PC-3 (cell line): ENCODE data around the gene ADRA2A. TPM values are rescaled to one million over a fixed set of nuclear protein-coding genes. Genes with fewer than 3 reads are reported as not detected.

Experiments used
- ATAC-seq: fragments of 200-7000 bp; cut with Tn5 transposase; 2 replicates; pipeline ENCODE4 v1.9.1; 2020; ENCODE audit warnings: mild to moderate bottlenecking, moderate library complexity
- BruUV-seq: library from RNA; stranded (reverse); fragments of 400-500 nt; replicated peaks from 2 replicates; lab custom pipeline; 2021; lab: Mats Ljungman, UMichigan
- CTCF ChIA-PET: fragments of 300-600 bp; sonication (Branson Sonifier 250); formaldehyde crosslinking; loops from one replicate; lab custom pipeline; 2022; ENCODE audit warnings: antibody characterized with exemption; lab: Charles Lee
- POLR2A ChIA-PET: fragments of 300-600 bp; sonication (Branson Sonifier 250); formaldehyde crosslinking; loops from one replicate; lab custom pipeline; 2022; ENCODE audit warnings: antibody characterized with exemption; ENCODE audit not compliant: unreplicated experiment; lab: Charles Lee
- DNase-seq: peaks from one replicate; pipeline ENCODE4 v3.0.0-alpha.2; 2015
- H2AFZ ChIP-seq: fragments of 300-600 bp; sonication (generic); 2 replicates; pipeline ENCODE4 v1.6.0; 2016; ENCODE audit warnings: antibody characterized with exemption, low read length
- H3F3A ChIP-seq: fragments of 300-600 bp; sonication (generic); one replicate; pipeline ENCODE4 v1.6.0; 2017; ENCODE audit warnings: antibody characterized with exemption, low read length, control low read depth, mild to moderate bottlenecking; ENCODE audit not compliant: unreplicated experiment
- H3K27ac ChIP-seq: fragments of 300-600 bp; sonication (generic); 2 replicates; pipeline ENCODE4 v1.5.1; 2016; ENCODE audit warnings: mild to moderate bottlenecking, low read length
- H3K27me3 ChIP-seq: fragments of 300-600 bp; sonication (generic); 2 replicates; pipeline ENCODE4 v1.6.1; 2016; ENCODE audit warnings: low read length, mixed read lengths
- H3K36me3 ChIP-seq: fragments of 300-600 bp; sonication (generic); 2 replicates; pipeline ENCODE4 v1.6.1; 2016; ENCODE audit warnings: low read depth, mixed run types, low read length, mixed read lengths
- H3K4me1 ChIP-seq: fragments of 300-600 bp; sonication (generic); 2 replicates; pipeline ENCODE4 v1.5.1; 2016; ENCODE audit warnings: low read length; ENCODE audit not compliant: insufficient read depth
- H3K4me2 ChIP-seq: fragments of 300-600 bp; sonication (generic); 2 replicates; pipeline ENCODE4 v1.6.0; 2016; ENCODE audit warnings: low read length
- H3K4me3 ChIP-seq: fragments of 300-600 bp; sonication (generic); 2 replicates; pipeline ENCODE4 v1.5.1; 2016; ENCODE audit warnings: mild to moderate bottlenecking, low read length, mixed read lengths
- H3K79me2 ChIP-seq: fragments of 300-600 bp; sonication (generic); 2 replicates; pipeline ENCODE4 v1.6.1; 2017; ENCODE audit warnings: low read length, mixed read lengths
- H3K9ac ChIP-seq: fragments of 300-600 bp; sonication (generic); 2 replicates; pipeline ENCODE4 v1.6.0; 2016; ENCODE audit warnings: mild to moderate bottlenecking, low read length
- H3K9me2 ChIP-seq: fragments of 300-600 bp; sonication (generic); replicated peaks from 2 replicates; pipeline ENCODE4 v1.6.1; 2016; ENCODE audit warnings: mixed run types, low read length, mixed read lengths
- H3K9me3 ChIP-seq: fragments of 300-600 bp; sonication (generic); 2 replicates; pipeline ENCODE4 v1.6.1; 2016; ENCODE audit warnings: low read length, mixed read lengths
- H4K20me1 ChIP-seq: fragments of 300-600 bp; sonication (generic); 2 replicates; pipeline ENCODE4 v1.6.1; 2016; ENCODE audit warnings: low read length, mixed read lengths
- CTCF ChIP-seq: fragments of 300-600 bp; sonication (generic); conservative IDR thresholded peaks from 2 replicates; pipeline ENCODE4 v1.5.1; 2017; ENCODE audit warnings: antibody characterized with exemption, low read depth, mild to moderate bottlenecking, low read length
- EZH2 ChIP-seq: fragments of 300-600 bp; sonication (generic); IDR thresholded peaks from one replicate; pipeline ENCODE4 v1.6.1; 2017; ENCODE audit warnings: antibody characterized with exemption, mild to moderate bottlenecking, low read length; ENCODE audit not compliant: unreplicated experiment
- EZH2phosphoT487 ChIP-seq: fragments of 300-600 bp; sonication (generic); IDR thresholded peaks from 2 replicates; pipeline ENCODE4 v1.6.1; 2018; ENCODE audit warnings: mild to moderate bottlenecking, antibody characterized with exemption, low read length, borderline replicate concordance
- intact Hi-C: fragments of 100-400 bp; cut with micrococcal nuclease; formaldehyde crosslinking; loops from 2 replicates; pipeline ENCODE4 v1.9.0; 2023
- total RNA-seq: library from RNA; depleted of rRNA; stranded (reverse); fragments of >200 nt; gene quantifications from 2 replicates; pipeline ENCODE4 v1.2.3, GENCODE V29; 2014

ADRA2A gene
- total RNA-seq, 1 experiment from 2014 or later, result not detected

- no TSS peak for BruUV-seq
- no peaks in the 10 kb centered on the region for H3K9me2 ChIP-seq
- no peak overlapping the region for H3K4me3 ChIP-seq
- no peak overlapping the region for H3K9ac ChIP-seq
- no peak overlapping the region for H3K4me2 ChIP-seq
- TF ChIP-seq EZH2phosphoT487, result no peak
- TF ChIP-seq CTCF, result no peak
- TF ChIP-seq EZH2, result no peak
- H3K9me3 ChIP-seq, result no peaks in the 10 kb centered on the region
- no peaks in the 10 kb centered on the region for H3K4me1 ChIP-seq
- H3K27ac ChIP-seq, result no peak overlapping the region
- H4K20me1 ChIP-seq, result no peaks in the 10 kb centered on the region
- H3K27me3 ChIP-seq, result no peaks in the 10 kb centered on the region; the same call in 1 of the 2 replicates
- intact Hi-C loops, result no loop called here
- H3K36me3 ChIP-seq, result no peaks in the 10 kb centered on the region
- no peaks in the 10 kb centered on the region for H3K79me2 ChIP-seq
- POLR2A ChIA-PET, result no interaction called here
- no peaks in the 10 kb centered on the region for H3F3A ChIP-seq
- CTCF ChIA-PET, result no interaction called here
- no peak overlapping the region for H2AFZ ChIP-seq
- ATAC-seq (no peak), DNase-seq (no peak)
Observed at GRCh38 chr10:111085690-111086353, 9.0 kb downstream of the ADRA2A start.

GRCh38 chr10:111086574-111086973, 9.7 kb downstream of the ADRA2A start:
- Histone ChIP-seq H3K4me2 (no peak overlapping the region), H3K27ac (no peak overlapping the region), H3F3A (no peaks in the 10 kb centered on the region), H3K4me1 (no peaks in the 10 kb centered on the region), H3K9me2 (no peaks in the 10 kb centered on the region), H3K36me3 (no peaks in the 10 kb centered on the region), H3K79me2 (no peaks in the 10 kb centered on the region), H3K4me3 (no peak overlapping the region), H2AFZ (no peak overlapping the region), H4K20me1 (no peaks in the 10 kb centered on the region), H3K27me3 (no peaks in the 10 kb centered on the region; the same call in 1 of the 2 replicates), H3K9ac (no peak overlapping the region), H3K9me3 (no peaks in the 10 kb centered on the region)
- POLR2A ChIA-PET, result no interaction called here
- DNase-seq (no peak), ATAC-seq (no peak)
- CTCF ChIA-PET, result no interaction called here
- no TSS peak for BruUV-seq
- intact Hi-C loops, result no loop called here
- no peak for TF ChIP-seq CTCF
- no peak for TF ChIP-seq EZH2phosphoT487
- TF ChIP-seq EZH2, result no peak

- ChIA-PET CTCF (interaction anchor here (0.6 kb wide), 1 partner anchor 12 kb away, joined by 3 read pairs; no protein-coding TSS in a partner anchor), POLR2A (no interaction called here)
- no peak overlapping the region for H3K4me2 ChIP-seq
- intact Hi-C loops, result no loop called here
- no peaks in the 10 kb centered on the region; the same call in 1 of the 2 replicates for H3K27me3 ChIP-seq
- H3K9me3 ChIP-seq, result no peaks in the 10 kb centered on the region
- H3K36me3 ChIP-seq, result no peaks in the 10 kb centered on the region
- no peak for DNase-seq
- no peak overlapping the region for H3K9ac ChIP-seq
- TF ChIP-seq EZH2 (no peak), CTCF (no peak), EZH2phosphoT487 (no peak)
- H3F3A ChIP-seq, result no peaks in the 10 kb centered on the region
- no TSS peak for BruUV-seq
- no peak overlapping the region for H3K4me3 ChIP-seq
- H3K9me2 ChIP-seq, result no peaks in the 10 kb centered on the region
- ATAC-seq, result no peak
- H2AFZ ChIP-seq, result no peak overlapping the region
- H3K4me1 ChIP-seq, result no peaks in the 10 kb centered on the region
- H4K20me1 ChIP-seq, result no peaks in the 10 kb centered on the region
- H3K79me2 ChIP-seq, result no peaks in the 10 kb centered on the region
- no peak overlapping the region for H3K27ac ChIP-seq
Observed at GRCh38 chr10:111087331-111087756, 10.5 kb downstream of the ADRA2A start.
